GM04504 (cell line): ENCODE data around the gene MKI67.
"Not testable (repeated sequence)": the region's sequence is repeated elsewhere in the genome, so short reads cannot be mapped to it uniquely, and the experiment has no call there.

Experiments
- DNase-seq: peaks from one replicate; pipeline ENCODE4 v3.0.0-alpha.2; 2012; ENCODE audit warnings: low read depth

MKI67 gene

GRCh38 chr10:128109707-128110106 is 16.5 kb downstream of the MKI67 start:
- no peak for DNase-seq

GRCh38 chr10:128105383-128105782 is 20.8 kb downstream of the MKI67 start:
- no peak for DNase-seq

DNA sequence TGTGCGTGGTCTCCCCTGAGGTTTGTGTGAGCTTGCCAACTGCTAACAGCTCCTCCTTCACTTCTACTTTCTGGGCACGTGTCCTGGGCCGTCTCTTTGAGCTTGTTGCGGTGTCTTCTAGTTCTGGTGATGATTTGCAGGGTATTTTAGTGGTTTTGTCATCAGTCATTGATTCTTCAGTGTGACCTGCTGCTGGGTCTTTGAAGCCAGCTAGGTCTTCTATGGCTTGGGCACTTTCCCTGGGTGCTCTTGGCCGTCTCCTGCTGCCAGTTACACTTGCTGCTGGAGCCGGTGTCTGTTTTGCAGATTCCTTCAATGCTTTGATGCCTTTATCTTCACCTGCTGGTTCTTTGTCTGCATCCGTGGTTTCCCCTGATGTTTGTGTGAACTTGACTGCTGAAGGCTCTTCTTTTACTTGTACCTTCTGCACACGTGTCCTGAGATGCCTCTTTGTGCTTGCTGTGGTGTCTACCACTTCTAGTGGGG is 23.0 kb downstream of the MKI67 start:
- no peak for DNase-seq

GRCh38 chr10:128102480-128103228 is 23.6 kb downstream of the MKI67 start:
- no peak for DNase-seq

DNA sequence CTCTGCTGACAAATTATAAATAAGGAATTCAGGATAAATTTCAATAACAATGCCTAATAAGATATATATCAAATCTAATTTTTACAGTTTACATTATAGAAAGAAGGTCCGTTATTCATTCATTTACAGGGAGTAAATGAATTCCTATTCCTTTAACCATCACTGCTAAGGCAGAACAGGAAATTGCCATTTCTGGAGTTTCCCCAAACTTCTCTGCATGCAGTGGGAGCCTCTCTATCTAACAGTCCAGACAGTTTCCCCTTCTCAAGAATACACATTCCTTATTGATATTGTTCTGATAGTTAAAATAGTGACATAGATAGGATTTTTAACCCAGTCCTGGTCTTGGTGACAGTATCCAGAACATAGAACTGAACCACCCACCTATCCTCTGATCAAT is 24.3 kb downstream of the MKI67 start:
- no peak for DNase-seq

DNA sequence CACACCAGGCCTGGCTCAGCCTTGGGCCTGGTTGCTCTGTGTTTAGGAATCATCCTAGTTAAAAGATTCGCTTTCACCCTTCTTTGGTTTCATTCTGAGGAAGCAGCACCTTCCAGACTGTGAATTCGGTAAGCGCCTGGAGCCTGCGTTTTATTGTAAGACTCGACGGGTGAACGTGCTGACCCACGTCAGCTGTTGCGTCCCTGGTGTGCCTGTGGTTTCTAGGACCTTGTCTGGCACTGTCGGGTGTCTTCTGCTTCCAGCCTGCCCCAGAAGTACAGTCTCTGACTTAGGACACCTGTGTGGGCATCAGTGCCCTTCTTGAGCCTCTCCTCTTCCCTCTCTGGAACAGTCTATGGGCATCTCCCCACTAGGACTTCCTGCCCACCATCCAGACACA is 26.3 kb downstream of the MKI67 start:
- no peak for DNase-seq

DNA sequence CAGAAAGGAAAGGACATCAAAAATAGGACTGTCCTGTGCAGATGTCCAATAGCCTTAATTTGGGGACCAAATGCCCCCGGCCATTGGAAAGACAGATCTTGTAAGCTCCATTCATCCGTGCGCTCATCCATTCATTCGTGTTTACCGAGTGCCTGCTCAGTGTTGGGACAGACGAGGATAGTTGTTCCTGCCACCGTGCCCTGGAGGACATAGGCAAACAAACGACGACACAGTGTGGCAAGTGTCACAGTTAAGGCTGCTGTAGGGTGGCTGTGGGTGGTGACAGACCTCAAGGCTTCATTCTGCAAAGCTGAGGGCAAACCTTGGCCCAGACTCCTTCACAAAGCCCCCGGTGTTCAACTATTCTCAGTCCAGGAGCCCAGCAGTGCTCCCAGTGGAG is 27.6 kb downstream of the MKI67 start:
- no peak for DNase-seq

DNA sequence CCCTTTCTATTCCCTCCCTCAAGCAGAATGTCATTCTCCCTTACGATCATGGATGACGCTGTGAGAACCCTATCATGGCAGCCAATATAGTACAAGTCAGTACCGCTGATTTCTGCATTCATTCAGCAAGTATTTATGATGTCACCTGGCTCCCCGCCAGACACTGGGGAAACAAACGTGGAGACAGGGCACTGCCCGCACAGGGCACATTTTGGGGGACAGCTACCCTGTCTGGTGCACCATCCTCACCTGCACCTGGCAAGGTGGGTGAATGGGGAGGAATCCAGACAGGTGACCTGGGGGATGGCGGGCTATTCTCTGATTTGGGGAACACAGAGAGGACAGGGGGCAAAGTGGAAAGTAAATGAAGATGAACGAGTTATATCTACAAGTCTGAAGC is 28.4 kb downstream of the MKI67 start:
- no peak for DNase-seq

DNA sequence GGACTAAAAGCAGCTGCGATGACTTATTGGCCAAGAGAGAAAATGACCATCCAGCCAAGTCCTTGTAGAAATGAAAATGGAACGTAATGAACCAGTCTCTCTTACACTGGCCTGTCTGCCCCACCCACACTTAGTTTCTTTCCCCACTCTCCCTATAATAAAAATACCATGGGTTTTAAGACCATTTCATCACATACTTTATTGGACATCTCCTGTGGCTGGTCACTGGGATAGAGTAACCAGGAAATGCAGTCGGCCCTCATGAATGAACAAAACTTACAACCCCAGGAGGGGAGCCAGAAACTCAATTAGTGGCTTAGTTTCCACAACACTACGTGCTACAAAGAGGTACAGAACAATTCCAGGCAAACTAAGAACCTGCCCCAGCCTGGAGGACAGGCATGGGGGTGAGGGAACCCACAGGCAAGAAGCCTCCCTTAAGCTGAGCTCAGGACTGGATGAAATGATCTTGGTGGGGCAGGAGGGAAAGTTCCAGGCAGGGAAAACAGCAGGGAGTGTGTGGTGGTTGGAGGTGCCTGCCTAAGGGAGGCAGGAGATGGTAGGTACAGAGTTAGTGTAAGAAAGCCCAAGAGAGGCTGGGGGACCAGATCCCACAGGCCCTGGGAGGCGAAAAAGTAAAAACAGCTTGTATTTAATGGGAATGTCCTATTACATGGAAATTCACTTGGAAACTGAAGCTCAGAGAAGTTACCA is 29.6 kb downstream of the MKI67 start:
- DNase-seq = peak; percentile 68

DNA sequence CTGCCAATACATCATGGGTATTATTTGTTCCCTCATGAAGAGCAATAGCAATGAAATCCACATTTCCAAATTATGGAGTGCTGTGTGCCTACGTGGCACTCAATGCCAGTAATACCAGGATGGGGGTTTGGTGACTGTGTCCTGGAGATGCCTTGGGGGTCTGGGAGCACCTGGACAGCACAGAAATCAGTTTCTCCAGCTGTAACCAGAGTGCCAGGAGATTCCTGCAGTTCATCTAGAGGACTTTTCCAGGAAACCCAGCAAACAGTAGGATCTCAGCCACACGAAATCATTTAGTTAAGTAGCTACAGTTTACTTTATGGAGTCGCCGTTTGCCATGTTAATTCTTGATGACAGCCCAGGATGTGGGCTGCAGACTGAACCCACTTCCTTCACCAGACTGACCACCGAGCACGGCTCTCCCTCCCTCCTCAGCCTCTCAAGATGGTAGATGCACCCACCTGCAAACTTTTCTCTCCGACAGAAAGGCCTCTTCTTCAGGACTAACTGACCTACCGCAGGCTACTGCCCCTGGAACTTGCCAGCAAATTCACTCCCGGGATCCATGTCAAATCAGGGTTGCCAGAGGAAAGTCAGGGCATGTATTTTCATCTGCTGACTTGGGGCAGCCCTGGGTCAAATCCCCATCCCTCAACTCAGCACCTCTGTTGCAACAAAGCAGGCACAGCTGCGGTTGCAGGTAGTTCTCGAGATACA is 30.3 kb downstream of the MKI67 start:
- no peak for DNase-seq

- no peak for DNase-seq
These were observed 31.0 kb downstream of the MKI67 start for GRCh38 chr10:128095027-128095752.

- DNase-seq = not testable (repeated sequence)
These were observed 31.6 kb downstream of the MKI67 start for GRCh38 chr10:128094596-128094995.

DNA sequence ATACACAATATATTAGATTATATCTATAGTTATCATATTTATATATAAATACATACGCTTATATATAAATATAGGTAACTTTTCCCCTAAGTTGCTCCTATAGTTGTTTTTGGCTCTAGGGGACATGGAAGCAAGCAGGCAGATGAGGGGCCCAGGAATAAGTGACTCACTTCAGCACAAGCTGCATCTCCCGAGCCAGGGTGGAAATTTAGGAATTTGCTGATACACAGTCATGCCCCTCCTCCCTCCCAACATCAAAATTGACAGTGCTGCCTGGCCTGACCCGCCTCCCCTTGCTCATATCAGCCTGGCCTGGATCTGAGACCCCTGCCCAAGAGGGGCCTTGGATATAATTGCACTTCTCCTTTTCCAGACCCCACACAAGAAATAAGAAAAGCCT is 33.8 kb downstream of the MKI67 start:
- DNase-seq = no peak

DNA sequence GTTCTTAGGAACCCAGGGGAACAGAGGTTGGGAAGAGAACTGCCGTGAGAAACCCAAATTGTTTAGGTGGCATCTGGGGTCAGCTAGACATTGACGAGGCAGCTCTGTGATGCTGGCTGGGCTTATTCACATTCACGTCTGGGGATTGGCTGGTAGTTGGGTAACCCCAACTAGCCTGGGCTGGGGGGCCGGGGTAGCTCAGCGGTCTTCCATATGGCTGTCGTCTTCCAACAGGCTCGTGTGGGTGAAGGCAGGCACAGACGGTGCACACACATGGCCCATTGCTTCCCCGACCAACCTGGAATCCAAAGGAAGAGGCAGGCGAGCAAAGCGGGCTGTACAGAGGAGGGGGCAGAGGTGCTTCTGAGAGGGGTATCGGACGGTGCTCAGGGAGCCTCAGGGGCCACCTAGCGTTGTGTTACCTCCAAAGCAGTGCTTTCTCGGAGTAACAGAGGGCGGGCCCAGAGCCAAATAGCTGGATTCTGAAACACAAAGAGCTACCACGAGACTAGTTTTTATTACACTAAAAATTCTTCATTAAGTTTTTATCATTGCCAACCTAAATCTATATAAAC is 34.5 kb downstream of the MKI67 start:
- no peak for DNase-seq

GRCh38 chr10:128087884-128088709 is 38.1 kb downstream of the MKI67 start:
- DNase-seq = no peak

DNA sequence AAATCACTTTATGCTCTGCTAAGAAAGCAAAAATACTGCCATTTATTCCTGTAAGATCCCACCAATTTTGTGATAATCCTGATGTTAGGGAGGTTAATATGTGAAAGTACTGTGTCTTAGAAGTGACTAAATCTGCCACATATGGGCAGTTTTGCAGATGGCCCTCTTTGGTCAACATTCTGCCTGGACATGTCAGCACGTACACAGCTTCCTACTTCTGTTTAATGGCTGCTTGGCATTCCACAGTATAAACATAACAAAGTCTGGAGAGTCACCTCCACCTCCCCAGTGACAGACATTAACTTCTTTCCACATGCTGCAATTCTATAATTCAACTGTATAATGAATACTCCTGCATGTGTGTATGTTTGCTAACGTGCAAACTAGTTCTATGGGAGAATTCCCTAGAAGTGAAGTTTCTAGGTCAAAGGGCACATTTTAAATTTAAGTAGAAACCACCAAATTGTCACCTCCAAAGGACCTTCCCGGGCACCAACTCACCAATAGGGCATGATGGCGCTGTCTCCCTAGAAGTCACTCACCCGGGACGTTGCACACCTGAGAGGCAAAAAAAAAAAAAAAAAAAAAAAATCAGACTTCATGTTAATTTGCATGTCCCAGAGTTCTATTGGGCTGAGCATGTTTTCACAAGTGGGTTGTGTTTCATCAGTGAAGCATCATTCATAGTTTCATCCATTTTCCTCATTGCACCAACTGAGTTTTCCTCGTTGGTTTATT is 38.9 kb downstream of the MKI67 start:
- no peak for DNase-seq

DNA sequence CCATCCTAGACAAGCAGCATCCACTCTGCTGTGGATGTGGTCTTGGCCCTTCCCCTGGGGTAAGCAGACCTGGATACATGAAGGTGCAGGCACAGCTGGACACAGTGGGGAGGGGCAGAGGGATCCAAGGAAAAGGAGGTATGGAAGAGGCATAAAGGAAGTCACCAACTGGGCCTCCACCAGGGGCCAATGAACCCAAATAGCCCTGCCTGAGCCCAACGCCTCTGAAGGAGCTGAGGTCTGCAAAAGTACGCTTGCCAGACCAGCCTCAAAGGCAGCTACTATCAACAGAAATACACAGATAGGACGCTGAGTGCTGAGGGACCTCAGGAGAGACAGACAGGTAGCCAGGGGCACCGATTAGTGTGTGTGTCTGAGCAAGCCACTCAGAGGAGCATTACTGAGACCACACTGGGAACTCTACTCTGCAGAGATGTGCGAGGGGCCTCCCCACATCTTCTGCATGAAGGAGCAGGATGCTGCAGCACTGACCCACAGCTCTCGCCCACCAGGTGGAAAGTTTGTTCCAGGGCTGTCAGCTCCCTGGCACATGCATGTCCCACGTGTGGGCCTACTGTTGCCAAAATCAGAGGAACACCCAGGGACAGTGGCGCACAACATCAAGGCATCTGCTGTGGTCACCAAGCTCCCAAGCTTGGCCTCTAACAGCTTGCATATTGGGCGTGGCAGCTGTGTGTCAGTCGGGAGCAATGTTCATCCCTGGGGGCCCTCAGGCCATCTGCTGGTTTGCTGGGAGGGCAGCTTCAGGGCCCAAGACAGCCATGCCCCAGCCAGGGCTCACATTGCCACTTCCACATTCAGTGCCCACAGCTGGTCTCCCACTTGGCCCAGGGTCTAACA is 40.0 kb downstream of the MKI67 start:
- DNase-seq = no peak

- DNase-seq = no peak
These were observed 41.2 kb downstream of the MKI67 start for GRCh38 chr10:128084991-128085390.

DNA sequence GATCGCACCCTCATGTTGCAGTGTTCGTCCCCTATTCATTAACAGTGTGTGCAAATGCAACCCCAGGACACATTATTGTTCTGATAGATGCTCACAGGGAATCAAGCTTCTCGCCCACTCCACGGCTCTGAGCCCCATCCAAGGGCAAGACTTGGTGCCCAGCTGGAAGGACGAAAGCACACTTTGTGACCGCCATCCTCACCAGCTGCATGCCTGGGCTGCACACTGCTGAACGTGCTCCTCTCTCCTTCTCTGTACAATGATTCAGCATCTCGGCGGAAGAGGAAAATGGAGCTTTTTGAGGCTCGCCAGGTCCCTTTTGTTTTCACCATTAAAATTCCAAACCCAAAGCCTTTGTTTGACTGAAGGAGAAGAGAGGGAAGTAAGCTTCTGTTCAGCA is 41.9 kb downstream of the MKI67 start:
- no peak for DNase-seq
